Tibial nerve (tissue), 4 donors: ENCODE measurements around the gene PROKR2.

Source experiments
- CTCF ChIP-seq, 5 experiments: fragments of 200-600 bp in 3 of 5; fragments of 450-650 bp in 2 of 5; sonication (generic) in 3 of 5; IDR thresholded peaks; one replicate each; pipeline ENCODE4 v1.5.1; 2016 to 2019; ENCODE audit warnings: antibody characterized with exemption in 5 of 5, mild to moderate bottlenecking in 3 of 5, moderate library complexity in 2 of 5
- EP300 ChIP-seq, 2 donors: sonication (generic); formaldehyde crosslinking; IDR thresholded peaks; one replicate each; pipeline ENCODE4 v1.6.1; 2017; ENCODE audit warnings: antibody characterized with exemption in 2 of 2, mild to moderate bottlenecking in 1 of 2
- POLR2A ChIP-seq, 2 donors: fragments of 450-650 bp; IDR thresholded peaks; one replicate each; pipeline ENCODE4 v1.6.1; 2017; ENCODE audit warnings: antibody characterized with exemption in 2 of 2, mild to moderate bottlenecking in 2 of 2, moderate library complexity in 2 of 2

GRCh38 chr20:5357946-5358345 is 41.2 kb upstream of the PROKR2 start:
- TF ChIP-seq CTCF (IDR thresholded peaks at IDR 0.05) (no peak), EP300 (IDR thresholded peaks at IDR 0.05) (no peak), POLR2A (IDR thresholded peaks at IDR 0.05) (no peak)
